ES-I3 (cell line): Measurements from ENCODE around the gene UBXN2A.

Source experiments
- H3K36me3 ChIP-seq: 2 replicates; pipeline ENCODE4 v1.6.1; 2013; ENCODE audit warnings: mild to moderate bottlenecking, low read length, control low read depth, moderate library complexity; ENCODE audit not compliant: insufficient read depth
- H3K4me1 ChIP-seq: 2 replicates; pipeline ENCODE4 v1.6.1; 2013; ENCODE audit warnings: mild to moderate bottlenecking, control low read depth, low read length; ENCODE audit not compliant: insufficient read depth
- H3K9ac ChIP-seq: 2 replicates; pipeline ENCODE4 v1.6.1; 2013; ENCODE audit warnings: low read depth, mild to moderate bottlenecking, low read length, moderate library complexity
- H3K9me3 ChIP-seq: 2 replicates; pipeline ENCODE4 v1.6.1; 2013; ENCODE audit warnings: mild to moderate bottlenecking, low read length, moderate library complexity; ENCODE audit not compliant: control insufficient read depth, insufficient read depth

UBXN2A gene

DNA sequence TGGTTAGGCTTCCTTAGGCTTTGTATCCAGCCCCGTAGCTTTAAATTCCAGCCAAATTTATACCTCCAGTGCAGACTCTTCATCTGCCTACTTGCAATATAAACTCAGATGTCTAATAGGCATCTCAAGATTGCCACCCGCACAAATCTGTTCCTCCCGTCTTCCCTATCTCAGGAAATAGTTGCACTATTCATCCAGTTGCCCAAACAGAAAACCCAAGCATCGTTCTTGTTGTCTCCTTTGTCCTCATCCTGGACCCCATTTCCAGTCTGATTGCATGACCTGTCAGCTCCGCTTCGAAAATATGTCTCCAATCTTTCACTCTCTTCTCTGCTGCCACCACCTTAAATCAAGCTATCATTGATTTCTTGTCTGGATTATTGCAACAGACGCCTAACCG lies 111.6 kb downstream of the UBXN2A start:
- H3K9me3 ChIP-seq = no peaks in the 10 kb centered on the region
- H3K36me3 ChIP-seq = no peaks in the 10 kb centered on the region
- H3K9ac ChIP-seq = no peak overlapping the region
- no peaks in the 10 kb centered on the region for H3K4me1 ChIP-seq

DNA sequence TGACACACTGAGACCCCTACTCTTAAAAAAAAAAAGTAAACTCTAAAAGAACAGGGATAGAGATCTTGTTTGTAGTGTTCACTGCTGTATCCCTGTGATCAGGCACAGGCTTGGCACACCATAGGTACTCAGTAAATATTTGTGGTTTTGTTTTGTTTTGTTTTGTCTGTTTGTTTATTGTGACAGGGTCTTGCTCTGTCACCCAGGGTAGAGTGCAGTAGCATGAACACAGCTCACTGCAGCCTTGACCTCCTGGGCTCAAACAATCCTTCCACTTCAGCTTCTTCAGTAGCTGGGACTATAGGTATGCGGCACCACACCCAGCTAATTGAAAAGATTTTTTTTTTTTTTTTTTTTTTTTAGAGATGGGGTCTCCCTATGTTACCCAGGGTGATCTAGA lies 112.7 kb downstream of the UBXN2A start:
- H3K36me3 ChIP-seq = no peaks in the 10 kb centered on the region
- no peaks in the 10 kb centered on the region for H3K9me3 ChIP-seq
- no peak overlapping the region for H3K9ac ChIP-seq
- no peaks in the 10 kb centered on the region for H3K4me1 ChIP-seq
